K562 (cell line): ENCODE measurements around the gene PRKAR1B. TPM values are rescaled to one million over a fixed set of nuclear protein-coding genes. Genes with fewer than 3 reads are reported as not detected.

Experiments
- E2F6 ChIP-seq, 2 experiments: IDR thresholded peaks; 2 replicates each; pipeline ENCODE4 v1.6.1; 2011; ENCODE audit warnings: borderline replicate concordance in 1 of 2, control low read depth in 1 of 2, low read depth in 1 of 2, low read length in 1 of 2, mild to moderate bottlenecking in 1 of 2, mixed read lengths in 1 of 2, moderate library complexity in 1 of 2; ENCODE audit not compliant: insufficient read depth in 1 of 2, insufficient read length in 1 of 2, poor library complexity in 1 of 2, severe bottlenecking in 1 of 2; ENCODE audit errors: extremely low read depth in 1 of 2
- IFI16 ChIP-seq: fragments of 250-450 bp; sonication (Bioruptor Pico); IDR thresholded peaks from 2 replicates; pipeline ENCODE4 v2.1.2; 2022; ENCODE audit warnings: mild to moderate bottlenecking, inconsistent platforms
- L3MBTL2 ChIP-seq: fragments of 450-650 bp; IDR thresholded peaks from 2 replicates; pipeline ENCODE4 v1.6.1; 2016; ENCODE audit warnings: mild to moderate bottlenecking, moderate library complexity
- ZNF592 ChIP-seq: fragments of 450-650 bp; IDR thresholded peaks from 2 replicates; pipeline ENCODE4 v1.6.1; 2017; ENCODE audit warnings: antibody characterized with exemption, mild to moderate bottlenecking
- polyA plus RNA-seq, 8 experiments: library from polyadenylated mRNA; depleted of rRNA in 4 of 8; stranded (reverse) in 5 of 8; unstranded in 3 of 8; fragments of >200 nt; fragmentation: Nextera tagmentation in 2 of 8; fragmentation: Illumina TruSeq in 1 of 8; extraction: Ambion mirVana in 2 of 8; extraction: Trizol in 1 of 8; gene quantifications; 2 replicates each; pipeline versions ENCODE4 v1.2.1 to v1.2.3, GENCODE V29; 2011 to 2014; ENCODE audit warnings: inconsistent platforms in 1 of 8, missing spikeins in 1 of 8
- total RNA-seq, 7 experiments: library from RNA; depleted of rRNA in 6 of 7; stranded (reverse); fragments of >200 nt in 6 of 7; fragmentation: Illumina TruSeq in 2 of 7; extraction: Trizol in 2 of 7; gene quantifications; 2 replicates each; pipeline versions ENCODE4 v1.2.1 to v1.2.3, GENCODE V29; 2011 to 2021; ENCODE audit warnings: low replicate concordance in 1 of 7

PRKAR1B gene
- total and polyA plus RNA-seq, 9 of the 15 experiments (the other 6 are each of a cell fraction or from before 2014, with no cell fraction given): 0.99 to 30.5 (median 12.7) TPM

GRCh38 chr7:757741-758163 lies 30.7 kb upstream of the PRKAR1B start (continued):
- TF ChIP-seq ZNF592 (peak; percentile 72), E2F6 (IDR thresholded peaks at IDR 0.05; ENCODE audit: borderline replicate concordance in 1 of 2, extremely low read depth in 1 of 2, insufficient read depth in 1 of 2, insufficient read length in 1 of 2, low read depth in 1 of 2, low read length in 1 of 2, poor library complexity in 1 of 2, severe bottlenecking in 1 of 2) (peak in 1 of 2 experiments; percentile 44), IFI16 (CRISPR knock-in tag) (no peak), L3MBTL2 (peak; percentile 82)
